PC-3 (cell line): Measurements from ENCODE around the gene HSPA12B.

Source experiments
- CTCF ChIP-seq: fragments of 300-600 bp; sonication (generic); conservative IDR thresholded peaks from 2 replicates; pipeline ENCODE4 v1.5.1; 2017; ENCODE audit warnings: antibody characterized with exemption, low read depth, mild to moderate bottlenecking, low read length
- EZH2 ChIP-seq: fragments of 300-600 bp; sonication (generic); IDR thresholded peaks from one replicate; pipeline ENCODE4 v1.6.1; 2017; ENCODE audit warnings: antibody characterized with exemption, mild to moderate bottlenecking, low read length; ENCODE audit not compliant: unreplicated experiment
- EZH2phosphoT487 ChIP-seq: fragments of 300-600 bp; sonication (generic); IDR thresholded peaks from 2 replicates; pipeline ENCODE4 v1.6.1; 2018; ENCODE audit warnings: mild to moderate bottlenecking, antibody characterized with exemption, low read length, borderline replicate concordance

- no peak for TF ChIP-seq EZH2phosphoT487
- no peak for TF ChIP-seq CTCF
- TF ChIP-seq EZH2, result no peak
These were observed 67.9 kb downstream of the HSPA12B start for GRCh38 chr20:3800256-3800877.
